ENCODE measurements around the gene IDH3G. TPM values are rescaled to one million over a fixed set of nuclear protein-coding genes. Genes with fewer than 3 reads are reported as not detected.

IDH3G gene
- total RNA-seq, 1 donor from 2014 or later = 351 TPM

GRCh38 chrX:153829799-153830639 lies 35.8 kb upstream of the IDH3G start, which contains the start of gene PDZD4:
TSS of gene PDZD4 (minus strand) at chrX:153830544. CDS start at chrX:153830298, 246 bp downstream.
- Histone ChIP-seq H3K4me1 (peaks cover 0 to 4% of the 10 kb centered on the region in 2 donors), H3K27ac (no peak within 1 kb of the TSS), H3K9me3 (no peaks in the 10 kb centered on the region), H3K4me3 (peak within 1 kb of the TSS; percentile 55 to 68), H3K36me3 (no peaks in the 10 kb centered on the region), H3K27me3 (peaks cover 5% of the 10 kb centered on the region)
- no peak for TF ChIP-seq CTCF (IDR thresholded peaks at IDR 0.05)
- intact Hi-C loops (cut with DNase I) = no loop called here
- DNase-seq (ENCODE audit: low spot score in 2 of 2) = no peak

DNA sequence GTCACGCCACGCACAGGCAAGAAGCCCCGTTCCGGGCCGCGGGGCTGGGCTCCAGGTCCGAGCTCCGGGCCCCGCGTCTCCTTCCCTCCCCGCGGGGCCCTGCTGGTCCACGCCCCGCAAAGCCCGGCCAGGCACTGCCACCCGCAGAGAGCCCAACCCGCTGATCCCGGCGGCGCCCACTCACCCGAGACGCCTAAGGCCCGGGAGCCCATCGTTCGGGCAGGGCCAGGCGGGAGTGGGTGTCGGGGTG lies 35.3 kb upstream of the IDH3G start:
- no peak for DNase-seq (ENCODE audit: low spot score in 2 of 2)
- H3K27ac ChIP-seq = no peak overlapping the region
- peaks cover 5% of the 10 kb centered on the region for H3K27me3 ChIP-seq
- no peaks in the 10 kb centered on the region for H3K36me3 ChIP-seq
- no peaks in the 10 kb centered on the region for H3K9me3 ChIP-seq
- intact Hi-C loops (cut with DNase I) = no loop called here
- TF ChIP-seq CTCF (IDR thresholded peaks at IDR 0.05) = no peak
- H3K4me1 ChIP-seq = peaks cover 0 to 4% of the 10 kb centered on the region in 2 donors
- peak overlapping the region; percentile 55 to 68 for H3K4me3 ChIP-seq

DNA sequence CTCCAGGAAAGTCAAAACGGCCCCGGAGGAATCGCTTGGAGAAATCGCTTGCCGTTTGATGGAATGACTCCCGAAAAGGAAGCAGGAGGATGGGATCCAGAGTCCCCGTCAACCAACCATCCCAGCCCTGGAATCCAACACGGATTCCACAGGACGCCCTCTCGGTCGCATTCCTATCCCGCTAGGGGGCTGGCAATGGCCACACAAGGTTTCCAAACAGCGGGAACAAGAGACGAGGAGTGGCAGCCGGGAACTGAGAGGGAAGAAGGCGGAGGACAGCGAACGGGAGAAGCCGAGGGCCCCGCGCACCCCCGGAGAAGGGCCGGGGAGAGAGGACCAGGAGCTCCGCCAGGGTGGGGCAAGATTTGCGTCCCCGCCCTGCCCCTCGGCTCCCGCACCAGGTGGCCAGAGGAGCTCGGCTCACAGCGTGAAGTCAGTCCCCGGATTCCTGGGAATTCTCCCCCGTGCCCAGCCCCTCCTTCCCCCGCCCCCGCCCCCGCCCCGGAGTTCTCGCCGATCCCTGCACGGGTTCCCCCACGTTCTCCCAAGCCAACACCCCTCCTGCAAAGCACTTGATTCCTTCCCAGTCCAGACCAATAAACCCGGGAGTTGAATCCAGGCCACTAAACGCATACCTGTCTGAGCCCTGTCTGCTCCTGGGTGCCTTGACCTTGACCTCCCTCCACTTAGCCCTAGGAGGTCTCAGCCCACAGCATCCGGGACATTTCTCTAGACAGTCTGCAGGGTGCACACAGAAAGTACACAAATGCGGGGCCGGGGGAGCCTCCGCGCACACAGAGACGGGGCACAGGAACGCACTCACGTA lies 34.8 kb upstream of the IDH3G start:
- TF ChIP-seq CTCF (IDR thresholded peaks at IDR 0.05) = no peak
- intact Hi-C loops (cut with DNase I) = no loop called here
- H3K9me3 ChIP-seq = no peaks in the 10 kb centered on the region
- no peak for DNase-seq (ENCODE audit: low spot score in 2 of 2)
- peaks cover 0 to 4% of the 10 kb centered on the region in 2 donors for H3K4me1 ChIP-seq
- no peaks in the 10 kb centered on the region for H3K36me3 ChIP-seq
- peak overlapping the region in 1 of 2 donors; percentile 51 for H3K27ac ChIP-seq
- peaks cover 5% of the 10 kb centered on the region for H3K27me3 ChIP-seq
- peak overlapping the region; percentile 55 to 68 for H3K4me3 ChIP-seq

DNA sequence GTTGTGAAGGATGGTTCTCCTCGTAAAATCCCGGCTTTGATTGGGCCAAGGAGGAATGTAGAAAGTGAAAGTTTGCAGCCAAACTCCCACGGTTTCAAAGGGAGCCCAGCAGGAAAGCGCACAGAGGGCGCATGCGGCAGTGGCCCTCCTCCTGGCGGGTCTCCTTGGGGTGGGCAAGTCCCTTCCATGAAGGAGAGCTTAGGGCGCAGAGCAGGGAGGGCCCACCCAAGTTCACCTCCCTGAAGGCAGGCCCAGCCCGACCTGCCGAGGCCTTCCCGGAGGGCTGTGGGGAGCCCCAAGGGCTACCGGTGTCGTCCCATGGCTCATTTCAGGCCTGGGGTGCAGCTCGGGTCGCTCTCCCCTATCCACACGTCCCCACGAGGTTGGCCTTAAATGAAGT lies 34.1 kb upstream of the IDH3G start:
- Histone ChIP-seq H3K36me3 (no peaks in the 10 kb centered on the region), H3K4me1 (peaks cover 0 to 4% of the 10 kb centered on the region in 2 donors), H3K4me3 (peak overlapping the region; percentile 30 to 68), H3K27ac (peak overlapping the region in 1 of 2 donors; percentile 51), H3K27me3 (peaks cover 5% of the 10 kb centered on the region), H3K9me3 (no peaks in the 10 kb centered on the region)
- TF ChIP-seq CTCF (IDR thresholded peaks at IDR 0.05) = no peak
- intact Hi-C loops (cut with DNase I) = no loop called here
- no peak for DNase-seq (ENCODE audit: low spot score in 2 of 2)

- peaks cover 0 to 4% of the 10 kb centered on the region in 2 donors for H3K4me1 ChIP-seq
- H3K27ac ChIP-seq = no peak overlapping the region
- H3K36me3 ChIP-seq = no peaks in the 10 kb centered on the region
- peaks cover 5% of the 10 kb centered on the region for H3K27me3 ChIP-seq
- intact Hi-C loops (cut with DNase I) = no loop called here
- H3K4me3 ChIP-seq = peak overlapping the region in 1 of 2 donors; percentile 68
- no peak for TF ChIP-seq CTCF (IDR thresholded peaks at IDR 0.05)
- DNase-seq (ENCODE audit: low spot score in 2 of 2) = no peak
- no peaks in the 10 kb centered on the region for H3K9me3 ChIP-seq
These were observed 33.7 kb upstream of the IDH3G start for GRCh38 chrX:153827903-153828302.

All from ascending aorta (tissue), 2 donors.